K562 (cell line): Measurements from ENCODE around the gene TSHR. TPM values are rescaled to one million over a fixed set of nuclear protein-coding genes. Genes with fewer than 3 reads are reported as not detected.

Experiments used
- ATAC-seq: fragments of 200-7000 bp; cut with Tn5 transposase; 3 replicates; pipeline ENCODE4 v1.9.1; 2020; ENCODE audit warnings: moderate library complexity
- BruUV-seq: library from RNA; stranded (reverse); fragments of 400-500 nt; replicated peaks from 2 replicates; lab custom pipeline; 2021; lab: Mats Ljungman, UMichigan
- CTCF ChIA-PET: fragments of 300-600 bp; formaldehyde crosslinking; extraction: SDS; loops from one replicate; lab custom pipeline; 2021; ENCODE audit warnings: low intra/inter-chr PET ratio; lab: Yijun Ruan, JAX
- POLR2A ChIA-PET: fragments of 300-600, 350-650 bp; sonication (Branson Sonifier 250); formaldehyde crosslinking; extraction: SDS; loops from one replicate; lab custom pipeline; 2021; ENCODE audit warnings: antibody characterized with exemption, inconsistent platforms; lab: Yijun Ruan, JAX
- DNase-seq, 4 experiments: peaks; one replicate each; pipeline versions ENCODE4 v3.0.0 to v3.0.0-alpha.2; 2011 to 2018; ENCODE audit warnings: low spot score in 3 of 4, mixed read lengths in 3 of 4; ENCODE audit errors: extremely low read depth in 1 of 4
- FAIRE-seq: peaks from 2 replicates; lab custom pipeline; 2011; peaks lifted over from hg19 to GRCh38; lab: Jason Lieb, UNC
- H2AFZ ChIP-seq: 2 replicates; pipeline ENCODE4 v1.6.0; 2011; ENCODE audit warnings: low read depth, low read length, control low read depth, inconsistent platforms
- H3K27ac ChIP-seq: fragments of 200-600 bp; 3 replicates; pipeline ENCODE4 v1.8.0; 2011; ENCODE audit warnings: low read depth, mild to moderate bottlenecking, control low read depth, inconsistent platforms, low read length, moderate library complexity, mixed read lengths; ENCODE audit errors: extremely low read depth
- H3K27me3 ChIP-seq, 2 experiments: fragments of 300-600 bp in 1 of 2; 2 replicates in 1 of 2; 3 replicates in 1 of 2; pipeline versions ENCODE4 v1.6.0 to v1.8.0; 2011; ENCODE audit warnings: inconsistent platforms in 2 of 2, low read length in 2 of 2, mild to moderate bottlenecking in 1 of 2, mixed read lengths in 1 of 2, moderate library complexity in 1 of 2; ENCODE audit not compliant: control insufficient read depth in 2 of 2, insufficient read depth in 2 of 2
- H3K36me3 ChIP-seq: fragments of 300-600 bp; 3 replicates; pipeline ENCODE4 v1.8.0; 2011; ENCODE audit warnings: mild to moderate bottlenecking, low read length, inconsistent platforms; ENCODE audit not compliant: control insufficient read depth, insufficient read depth
- H3K4me1 ChIP-seq, 2 experiments: fragments of 200-600 bp in 1 of 2; replicated peaks in 1 of 2; 2 replicates in 1 of 2; 3 replicates in 1 of 2; pipeline versions ENCODE4 v1.5.1 to v1.8.0; 2011; ENCODE audit warnings: inconsistent platforms in 2 of 2, low read length in 2 of 2, mild to moderate bottlenecking in 1 of 2, mixed read lengths in 1 of 2, moderate library complexity in 1 of 2; ENCODE audit not compliant: control insufficient read depth in 2 of 2, insufficient read depth in 2 of 2
- H3K4me2 ChIP-seq: 2 replicates; pipeline ENCODE4 v1.6.1; 2011; ENCODE audit warnings: low read length, control low read depth, inconsistent platforms, mixed read lengths; ENCODE audit not compliant: insufficient read depth
- H3K4me3 ChIP-seq: fragments of 200-600 bp; sonication (generic), shearing (Covaris generic); 2 replicates; pipeline ENCODE4 v1.5.1; 2016; ENCODE audit warnings: control low read depth, inconsistent platforms
- H3K79me2 ChIP-seq: fragments of 200-600 bp; 3 replicates; pipeline ENCODE4 v1.8.0; 2011; ENCODE audit warnings: low read length, inconsistent platforms; ENCODE audit not compliant: control insufficient read depth, insufficient read depth
- H3K9ac ChIP-seq, 2 experiments: 2 replicates each; pipeline versions ENCODE4 v1.6.0 to v1.6.1; 2011; ENCODE audit warnings: low read depth in 2 of 2, low read length in 2 of 2, control low read depth in 1 of 2, inconsistent platforms in 1 of 2, mild to moderate bottlenecking in 1 of 2, mixed read lengths in 1 of 2; ENCODE audit not compliant: insufficient read depth in 1 of 2
- H3K9me1 ChIP-seq: one replicate; pipeline ENCODE4 v1.6.0; 2011; ENCODE audit warnings: inconsistent platforms, mild to moderate bottlenecking, low read length, moderate library complexity; ENCODE audit not compliant: control insufficient read depth, insufficient read depth
- H3K9me3 ChIP-seq: replicated peaks from 2 replicates; pipeline ENCODE4 v1.5.1; 2011; ENCODE audit warnings: low read depth, low read length, inconsistent platforms; ENCODE audit not compliant: control insufficient read depth, insufficient read depth
- H4K20me1 ChIP-seq: replicated peaks from 2 replicates; pipeline ENCODE4 v1.6.1; 2011; ENCODE audit warnings: low read length, inconsistent platforms, mixed read lengths; ENCODE audit not compliant: control insufficient read depth, insufficient read depth
- CBFA2T2 ChIP-seq: fragments of 450-650 bp; conservative IDR thresholded peaks from 2 replicates; pipeline ENCODE4 v1.6.1; 2017; ENCODE audit warnings: mild to moderate bottlenecking
- CBFB ChIP-seq: sonication (generic); formaldehyde crosslinking; IDR thresholded peaks from 2 replicates; pipeline ENCODE4 v1.4.0; 2020; ENCODE audit warnings: mild to moderate bottlenecking, missing genetic modification reagents
- CEBPG ChIP-seq, 3 experiments: fragments of 200-800 bp in 1 of 3; sonication (Bioruptor generic) in 1 of 3; sonication (generic) in 1 of 3; formaldehyde crosslinking in 1 of 3; IDR thresholded peaks in 2 of 3; conservative IDR thresholded peaks in 1 of 3; 2 replicates each; pipeline versions ENCODE4 v1.6.1 to v1.8.0; 2016 to 2022; ENCODE audit warnings: missing compliant biosample characterization in 2 of 3, missing genetic modification characterization in 2 of 3, mild to moderate bottlenecking in 1 of 3, missing genetic modification reagents in 1 of 3
- CREB3 ChIP-seq: fragments of 450-650 bp; conservative IDR thresholded peaks from 2 replicates; pipeline ENCODE4 v1.6.1; 2016; ENCODE audit warnings: missing genetic modification characterization, low read depth, mild to moderate bottlenecking, missing compliant biosample characterization, moderate library complexity
- E2F6 ChIP-seq, 2 experiments: IDR thresholded peaks; 2 replicates each; pipeline ENCODE4 v1.6.1; 2011; ENCODE audit warnings: borderline replicate concordance in 1 of 2, control low read depth in 1 of 2, low read depth in 1 of 2, low read length in 1 of 2, mild to moderate bottlenecking in 1 of 2, mixed read lengths in 1 of 2, moderate library complexity in 1 of 2; ENCODE audit not compliant: insufficient read depth in 1 of 2, insufficient read length in 1 of 2, poor library complexity in 1 of 2, severe bottlenecking in 1 of 2; ENCODE audit errors: extremely low read depth in 1 of 2
- ETS1 ChIP-seq: conservative IDR thresholded peaks from 2 replicates; pipeline ENCODE4 v1.6.1; 2011; ENCODE audit warnings: low read depth, mild to moderate bottlenecking, low read length; ENCODE audit not compliant: control insufficient read depth
- HDGF ChIP-seq: fragments of 450-650 bp; IDR thresholded peaks from 2 replicates; pipeline ENCODE4 v1.6.1; 2016
- KAT7 ChIP-seq: sonication (generic); formaldehyde crosslinking; IDR thresholded peaks from 2 replicates; pipeline ENCODE4 v1.8.0; 2022; ENCODE audit warnings: missing genetic modification reagents, mild to moderate bottlenecking, borderline replicate concordance
- NBN ChIP-seq: fragments of 450-650 bp; IDR thresholded peaks from 2 replicates; pipeline ENCODE4 v1.6.1; 2016; ENCODE audit warnings: low read depth, mild to moderate bottlenecking
- NELFE ChIP-seq: IDR thresholded peaks from 2 replicates; pipeline ENCODE4 v1.6.1; 2011; ENCODE audit warnings: mild to moderate bottlenecking; ENCODE audit not compliant: insufficient read depth, insufficient read length
- NRF1 ChIP-seq, 2 experiments: fragments of 450-650 bp; IDR thresholded peaks in 1 of 2; conservative IDR thresholded peaks in 1 of 2; 2 replicates each; pipeline ENCODE4 v1.6.1; 2014; ENCODE audit warnings: mild to moderate bottlenecking in 2 of 2
- PTBP1 ChIP-seq: fragments of 200-400 bp; formaldehyde crosslinking; IDR thresholded peaks from 2 replicates; pipeline ENCODE4 v1.6.1; 2017; ENCODE audit warnings: low read depth, low read length
- PYGO2 ChIP-seq: fragments of 450-650 bp; IDR thresholded peaks from 2 replicates; pipeline ENCODE4 v1.6.1; 2016; ENCODE audit warnings: mild to moderate bottlenecking, missing genetic modification characterization, moderate library complexity, missing compliant biosample characterization
- RBM22 ChIP-seq: fragments of 200-400 bp; formaldehyde crosslinking; IDR thresholded peaks from 2 replicates; pipeline ENCODE4 v1.6.1; 2018; ENCODE audit warnings: low read length, low read depth; ENCODE audit not compliant: poor library complexity, severe bottlenecking
- SRF ChIP-seq, 2 experiments: fragments of 250-450, 450-650 bp in 1 of 2; sonication (Bioruptor Pico) in 1 of 2; sonication (generic) in 1 of 2; formaldehyde crosslinking; IDR thresholded peaks; 2 replicates each; pipeline versions ENCODE4 v1.5.0 to v1.5.1; 2020 to 2022; ENCODE audit warnings: mild to moderate bottlenecking in 1 of 2, missing genetic modification reagents in 1 of 2
- ZBTB2 ChIP-seq: fragments of 450-650 bp; IDR thresholded peaks from 2 replicates; pipeline ENCODE4 v1.6.1; 2016; ENCODE audit warnings: antibody characterized with exemption
- ZEB2 ChIP-seq: fragments of 450-650 bp; IDR thresholded peaks from 2 replicates; pipeline ENCODE4 v1.6.1; 2016
- ZNF584 ChIP-seq: fragments of 200-800 bp; sonication (Bioruptor generic); IDR thresholded peaks from 2 replicates; pipeline ENCODE4 v1.6.1; 2016; ENCODE audit warnings: low read depth, mild to moderate bottlenecking, missing genetic modification characterization, missing compliant biosample characterization
- WGBS: fragments of 100-300 bp; shearing (Covaris generic); methylation state at CpG from one replicate; pipeline ENCODE4 v1.1.6; 2016; ENCODE audit warnings: low coverage, mixed read lengths; ENCODE audit not compliant: insufficient coverage; ENCODE audit errors: missing lambda C conversion rate; 5-methylcytosine and 5-hydroxymethylcytosine counted together
- in situ Hi-C: fragments of 300-500 bp; cut with MboI; formaldehyde crosslinking; loops from 4 replicates; pipeline ENCODE4 v1.15.0; 2018; ENCODE audit warnings: inconsistent platforms, mixed read lengths
- intact Hi-C: fragments of 100-400 bp; cut with micrococcal nuclease; formaldehyde crosslinking; loops from 2 replicates; pipeline ENCODE4 v1.14.2; 2022
- polyA plus RNA-seq, 8 experiments: library from polyadenylated mRNA; depleted of rRNA in 4 of 8; stranded (reverse) in 5 of 8; unstranded in 3 of 8; fragments of >200 nt; fragmentation: Nextera tagmentation in 2 of 8; fragmentation: Illumina TruSeq in 1 of 8; extraction: Ambion mirVana in 2 of 8; extraction: Trizol in 1 of 8; gene quantifications; 2 replicates each; pipeline versions ENCODE4 v1.2.1 to v1.2.3, GENCODE V29; 2011 to 2014; ENCODE audit warnings: inconsistent platforms in 1 of 8, missing spikeins in 1 of 8
- total RNA-seq, 7 experiments: library from RNA; depleted of rRNA in 6 of 7; stranded (reverse); fragments of >200 nt in 6 of 7; fragmentation: Illumina TruSeq in 2 of 7; extraction: Trizol in 2 of 7; gene quantifications; 2 replicates each; pipeline versions ENCODE4 v1.2.1 to v1.2.3, GENCODE V29; 2011 to 2021; ENCODE audit warnings: low replicate concordance in 1 of 7

The TSHR gene
- total and polyA plus RNA-seq, 9 of the 15 experiments (the other 6 are each of a cell fraction or from before 2014, with no cell fraction given), result 0.01 to 0.10 TPM; not detected in 7

GRCh38 chr14:80982711-80983110, 27.3 kb downstream of the TSHR start:
- Histone ChIP-seq H3K9me3 (no peaks in the 10 kb centered on the region), H3K4me1 (no peaks in the 10 kb centered on the region), H3K9me1 (no peaks in the 10 kb centered on the region), H4K20me1 (no peaks in the 10 kb centered on the region), H2AFZ (no peak overlapping the region), H3K79me2 (no peaks in the 10 kb centered on the region), H3K27me3 (peaks cover 0 to 3% of the 10 kb centered on the region in 2 experiments; a peak in 3 of 5 replicates), H3K4me3 (no peak overlapping the region), H3K9ac (no peak overlapping the region), H3K27ac (no peak overlapping the region), H3K36me3 (no peaks in the 10 kb centered on the region), H3K4me2 (no peak overlapping the region)
- no peak for ATAC-seq
- intact Hi-C loops, result loop anchor here (10.0 kb wide), 1 partner anchor 128 kb away; no protein-coding TSS in a partner anchor
- in situ Hi-C loops, result loop anchor here (25.0 kb wide), 1 partner anchor 480 kb away; no protein-coding TSS in a partner anchor
- DNase-seq, result no peak
- BruUV-seq, result no TSS peak
- ChIA-PET CTCF (no interaction called here), POLR2A (interaction anchor here (1.4 kb wide), 1 partner anchor 13 kb away, joined by 3 read pairs; no protein-coding TSS in a partner anchor)
- WGBS, result 3% methylated on average over 2 of the region's 2 CpGs
- no peak for FAIRE-seq
- TF ChIP-seq CEBPG (CRISPR knock-in tag; IDR thresholded peaks at IDR 0.05) (no peak), CEBPG (tag; conservative IDR thresholded peaks at IDR 0.05 in 1 of 2, IDR thresholded peaks at IDR 0.05 in 1 of 2) (no peak), PYGO2 (tag) (no peak), ZNF584 (CRISPR knock-in tag) (no peak), KAT7 (CRISPR knock-in tag) (no peak), RBM22 (no peak), NELFE (no peak), ZBTB2 (no peak), E2F6 (IDR thresholded peaks at IDR 0.05; ENCODE audit: borderline replicate concordance in 1 of 2, extremely low read depth in 1 of 2, insufficient read depth in 1 of 2, insufficient read length in 1 of 2, low read depth in 1 of 2, low read length in 1 of 2, poor library complexity in 1 of 2, severe bottlenecking in 1 of 2) (no peak), ETS1 (no peak), HDGF (no peak), NRF1 (conservative IDR thresholded peaks at IDR 0.05 in 1 of 2, IDR thresholded peaks at IDR 0.05 in 1 of 2) (no peak), CBFA2T2 (no peak), CREB3 (tag) (no peak), SRF (CRISPR knock-in tag; IDR thresholded peaks at IDR 0.05) (no peak), CBFB (CRISPR knock-in tag) (no peak), PTBP1 (no peak), ZEB2 (no peak), NBN (no peak)
